Measurements from ENCODE around the gene EIF5. TPM values are rescaled to one million over a fixed set of nuclear protein-coding genes. Genes with fewer than 3 reads are reported as not detected.

EIF5 gene
- total and polyA plus RNA-seq, 2 of the 8 experiments (the other 6 are each of a cell fraction or from before 2014, with no cell fraction given), result 179 to 323 TPM

GRCh38 chr14:103348154-103348553, 14.1 kb downstream of the EIF5 start:
- CTCF ChIA-PET (ENCODE audit: partially characterized antibody), result interaction anchor here (0.6 to 1.7 kb wide), 4 partner anchors 12 to 198 kb away, joined by 3 to 5 read pairs (median 4); no protein-coding TSS in a partner anchor
- no peak overlapping the region for H4K91ac ChIP-seq (replicated peaks; ENCODE audit: insufficient read length, low read length)
- POLR2A ChIA-PET (ENCODE audit: partially characterized antibody), result interaction anchor here (1.6 to 16.0 kb wide), 3 partner anchors 12 to 25 kb away, joined by 3 to 247 read pairs (median 229); partner anchors contain the start of gene EIF5
- TF ChIP-seq TAF1 (IDR thresholded peaks at IDR 0.05; ENCODE audit: low read depth, low read length) (no peak), SP2 (IDR thresholded peaks at IDR 0.05; ENCODE audit: low read length) (no peak), GTF2F1 (IDR thresholded peaks at IDR 0.05; ENCODE audit: borderline replicate concordance, low read depth, low read length) (no peak), CTCF (IDR thresholded peaks at IDR 0.05; ENCODE audit: control extremely low read depth in 1 of 3, insufficient read depth in 1 of 3, low read depth in 1 of 3, low read length in 3 of 3) (no peak), POU5F1 (IDR thresholded peaks at IDR 0.05; ENCODE audit: low read depth, low read length) (no peak), KDM1A (IDR thresholded peaks at IDR 0.05; ENCODE audit: borderline replicate concordance, low read length) (no peak), EZH2 (IDR thresholded peaks at IDR 0.05; ENCODE audit: low read depth, low read length, severe bottlenecking) (no peak), BRCA1 (IDR thresholded peaks at IDR 0.05; ENCODE audit: low read depth, low read length) (no peak), BCL11A (IDR thresholded peaks at IDR 0.05; ENCODE audit: low read depth in 2 of 2, low read length in 2 of 2) (no peak), RBBP5 (IDR thresholded peaks at IDR 0.05; ENCODE audit: borderline replicate concordance, low read depth, low read length) (no peak), HDAC6 (IDR thresholded peaks at IDR 0.05; ENCODE audit: low read depth, low read length) (no peak), EGR1 (IDR thresholded peaks at IDR 0.05; ENCODE audit: borderline replicate concordance, low read depth, low read length) (no peak)

More at GRCh38 chr14:103348154-103348553, 14.1 kb downstream of the EIF5 start:
- Histone ChIP-seq H3K27ac (ENCODE audit: low read depth, low read length) (no peak overlapping the region), H3K14ac (ENCODE audit: insufficient read length) (no peak overlapping the region), H3K23ac (ENCODE audit: insufficient read length) (no peak overlapping the region), H3K79me2 (ENCODE audit: control insufficient read depth in 1 of 2, insufficient read depth in 2 of 2, low read length in 2 of 2) (no peaks in the 10 kb centered on the region), H3K9me3 (ENCODE audit: insufficient read depth in 2 of 2, low read depth in 1 of 2, low read length in 1 of 2) (no peaks in the 10 kb centered on the region), H3K18ac (ENCODE audit: extremely low read depth, low read length) (no peak overlapping the region), H2BK15ac (ENCODE audit: low read length) (no peak overlapping the region), H3K4ac (replicated peaks; ENCODE audit: insufficient read length, low read depth, low read length) (no peak overlapping the region), H2BK20ac (ENCODE audit: low read length) (no peak overlapping the region), H3K36me3 (ENCODE audit: control insufficient read depth in 2 of 4, insufficient read depth in 4 of 4, low read length in 3 of 4) (peaks cover 0 to 20% (median 8%) of the 10 kb centered on the region in 4 experiments; a peak in 6 of 8 replicates), H3K79me1 (ENCODE audit: low read depth, low read length) (no peaks in the 10 kb centered on the region), H3K23me2 (ENCODE audit: low read depth, low read length) (no peaks in the 10 kb centered on the region), H2BK5ac (ENCODE audit: low read depth, low read length) (no peak overlapping the region), H3K4me2 (ENCODE audit: insufficient read depth in 1 of 2, low read depth in 2 of 2, low read length in 2 of 2) (no peak overlapping the region), H4K20me1 (replicated peaks in 1 of 2; ENCODE audit: control insufficient read depth in 1 of 2, insufficient read depth in 2 of 2, low read length in 2 of 2) (peaks cover 0 to 2% of the 10 kb centered on the region in 2 experiments), H2BK12ac (ENCODE audit: low read depth, low read length) (no peak overlapping the region), H3K4me3 (ENCODE audit: extremely low read depth in 1 of 4, insufficient read depth in 2 of 4, low read depth in 3 of 4, low read length in 4 of 4) (no peak overlapping the region), H4K8ac (ENCODE audit: extremely low read depth, insufficient read depth, low read length) (no peak overlapping the region), H2AK5ac (ENCODE audit: low read depth, low read length) (no peak overlapping the region), H3K4me1 (replicated peaks in 1 of 4; ENCODE audit: control insufficient read depth in 3 of 4, insufficient read depth in 4 of 4, low read length in 3 of 4) (peaks cover 0 to 3% (median 0%) of the 10 kb centered on the region in 4 experiments; a peak in 6 of 7 replicates), H3K27me3 (replicated peaks in 1 of 4; ENCODE audit: control insufficient read depth in 3 of 4, extremely low read depth in 1 of 4, insufficient read depth in 3 of 4, low read length in 3 of 4) (no peaks in the 10 kb centered on the region), H4K5ac (ENCODE audit: insufficient read length, low read depth, low read length) (no peak overlapping the region), H2AFZ (ENCODE audit: low read length) (no peak overlapping the region), H2BK120ac (replicated peaks; ENCODE audit: low read depth, low read length) (no peak overlapping the region), H3K56ac (replicated peaks; ENCODE audit: insufficient read length, low read depth, low read length) (no peak overlapping the region), H3K9ac (replicated peaks in 1 of 4; ENCODE audit: extremely low read depth in 1 of 4, low read depth in 3 of 4, low read length in 3 of 4) (no peak overlapping the region)
- WGBS, 2 experiments (ENCODE audit: extremely low coverage in 1 of 2, insufficient coverage in 1 of 2, insufficient read length in 1 of 2, insufficient replicate concordance in 2 of 2, low coverage in 1 of 2, low lambda C conversion rate in 2 of 2, missing lambda C conversion rate in 1 of 2), result 94% methylated on average over 5 of the region's 5 CpGs; no CpG with 5 or more reads in 1 of the 2 experiments
- no peak for DNase-seq (ENCODE audit: low read depth in 1 of 2, low spot score in 2 of 2)
- FAIRE-seq, result no peak
